GM18502 (cell line): ENCODE data around the gene GRID1.

Experiments
- ATAC-seq: cut with Tn5 transposase; IDR thresholded peaks from one replicate; pipeline ENCODE4 v1.9.1; 2021; ENCODE audit warnings: mild to moderate bottlenecking; ENCODE audit not compliant: unreplicated experiment, poor library complexity

GRID1 gene

GRCh38 chr10:86357041-86357440, 9.6 kb downstream of the GRID1 start:
- no peak for ATAC-seq

- no peak for ATAC-seq
Observed at GRCh38 chr10:86356296-86356695, 10.3 kb downstream of the GRID1 start.

DNA sequence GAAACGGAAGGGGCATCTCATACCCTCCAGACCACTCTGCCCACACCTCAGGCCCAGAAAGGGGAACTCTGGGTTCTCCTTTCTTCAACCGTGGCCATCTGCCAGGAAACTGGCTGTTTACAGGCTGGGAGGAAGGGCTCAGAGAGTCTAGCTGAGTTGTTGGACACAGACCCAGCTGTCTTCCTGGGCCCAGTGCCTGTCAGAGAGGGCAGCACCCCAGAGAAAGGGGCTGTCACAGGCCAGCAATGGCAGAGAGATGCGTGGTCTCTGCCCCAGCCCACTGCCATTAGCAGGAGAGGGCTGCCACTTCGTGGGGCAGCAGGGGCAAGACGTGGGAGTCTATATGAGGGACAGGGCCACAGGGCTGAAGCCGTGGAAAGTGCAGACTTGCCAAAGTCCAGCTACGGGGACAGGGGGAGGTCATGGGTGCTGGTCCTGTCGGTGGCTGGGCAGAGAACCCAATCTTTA, 11.0 kb downstream of the GRID1 start:
- ATAC-seq = no peak

DNA sequence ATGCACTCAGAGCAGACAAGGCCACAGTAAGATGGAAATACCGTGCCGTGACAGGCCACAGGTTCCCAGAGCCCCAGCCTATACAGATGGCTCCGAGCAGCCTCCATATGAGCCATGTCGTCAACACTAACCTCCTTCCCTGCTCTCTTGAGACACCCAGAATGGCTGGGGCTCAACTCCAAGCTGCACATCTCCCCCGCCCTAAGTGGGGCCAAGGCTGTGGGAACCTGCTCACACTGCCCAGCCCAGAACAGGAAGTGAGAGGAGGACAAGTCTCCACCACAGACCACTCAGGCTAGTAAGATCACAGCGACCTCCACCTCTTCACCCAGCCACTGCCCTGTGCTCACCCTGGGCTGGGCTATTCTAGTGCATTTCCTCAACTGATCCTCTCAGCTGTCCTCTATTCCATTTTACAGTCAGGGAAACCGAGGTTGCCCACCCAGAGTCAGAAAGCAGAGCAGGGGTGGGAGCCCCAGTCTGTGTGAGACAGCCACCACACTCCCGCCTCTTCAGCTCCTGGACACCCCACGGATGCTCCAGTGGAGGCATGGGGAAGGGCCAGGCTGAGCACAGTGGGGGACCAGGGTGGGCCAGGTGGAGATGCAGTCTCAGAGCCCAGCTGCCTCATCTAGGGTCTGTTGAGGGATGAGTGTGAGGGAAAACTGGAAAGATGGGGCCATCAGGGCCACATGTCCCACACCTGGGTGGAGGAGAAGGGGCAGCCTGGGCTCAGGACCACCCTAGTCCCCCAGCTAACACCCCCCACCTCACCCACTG, 11.6 kb downstream of the GRID1 start:
- no peak for ATAC-seq

- ATAC-seq = no peak
Observed at GRCh38 chr10:86353506-86354485, 12.8 kb downstream of the GRID1 start.

DNA sequence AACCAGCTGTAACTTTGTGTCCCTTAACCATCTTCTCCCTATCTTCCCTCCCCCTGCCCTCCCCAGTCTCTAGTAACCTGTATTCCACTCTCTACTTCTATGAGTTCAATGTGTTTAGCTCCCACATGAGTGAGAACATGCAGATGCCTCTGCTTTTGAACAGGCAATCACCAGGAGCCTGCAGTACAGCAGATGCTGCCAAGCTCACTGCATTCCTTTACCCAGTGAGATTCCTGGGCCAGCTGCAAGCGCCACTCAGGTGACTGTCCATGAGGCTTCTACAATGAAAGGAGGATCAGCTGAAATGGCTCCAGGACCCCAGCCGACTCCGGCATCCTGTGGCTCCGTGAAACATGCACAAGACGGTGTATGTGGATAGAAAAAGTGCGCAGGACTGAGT, 15.7 kb downstream of the GRID1 start:
- ATAC-seq = no peak

DNA sequence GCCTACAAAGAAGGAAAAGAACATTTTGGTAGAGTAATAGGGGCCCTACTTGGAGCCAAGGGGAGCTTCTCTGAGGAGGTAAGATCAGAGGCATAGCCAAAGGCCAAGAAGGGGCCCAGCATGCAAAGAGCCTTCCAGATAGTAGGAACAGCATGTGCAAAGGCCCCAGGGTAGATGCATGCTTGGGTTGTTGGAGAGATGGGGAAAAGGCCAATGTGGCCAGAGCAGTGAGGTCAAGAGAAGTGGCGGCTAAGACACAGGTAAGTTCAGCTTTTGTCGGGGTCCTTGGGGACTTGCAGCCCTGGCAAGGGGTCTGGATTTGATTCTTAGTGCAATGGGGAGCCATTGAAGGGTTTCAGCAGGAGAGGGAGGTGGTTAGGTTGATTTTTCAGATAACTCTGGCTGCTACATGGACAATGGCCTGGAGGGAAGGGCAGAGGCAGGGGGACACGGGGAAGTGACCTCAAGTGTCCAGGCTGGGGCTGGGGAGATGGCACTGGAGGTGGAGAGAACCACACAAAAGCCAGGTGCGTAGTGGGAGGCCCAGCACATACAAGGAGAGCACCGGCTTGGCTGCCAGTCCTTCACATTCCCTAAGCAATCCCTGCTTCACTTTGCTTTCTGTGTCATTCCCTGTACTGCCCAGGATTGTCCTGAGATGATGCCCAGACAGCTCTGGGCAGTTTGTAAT, 16.5 kb downstream of the GRID1 start:
- ATAC-seq = no peak

DNA sequence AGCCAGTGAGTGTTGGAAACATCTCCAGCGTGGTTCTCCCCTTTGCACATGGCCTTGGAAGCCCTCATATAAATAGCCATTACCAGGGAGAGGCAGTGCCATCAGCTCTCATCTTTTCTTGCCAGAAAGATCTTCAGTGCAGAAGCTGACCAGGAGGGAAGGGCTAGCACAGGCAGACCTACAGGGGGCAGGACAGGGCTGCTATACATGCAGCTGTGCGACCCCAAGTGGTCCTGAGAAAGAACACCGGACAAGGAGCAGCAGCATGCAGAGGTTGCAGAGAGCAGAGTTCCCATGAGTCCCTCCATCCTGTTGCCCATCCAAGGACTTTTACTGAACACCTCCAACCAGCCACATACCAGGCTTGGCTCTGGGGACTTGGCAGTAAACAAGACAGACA, 17.1 kb downstream of the GRID1 start:
- ATAC-seq = no peak

DNA sequence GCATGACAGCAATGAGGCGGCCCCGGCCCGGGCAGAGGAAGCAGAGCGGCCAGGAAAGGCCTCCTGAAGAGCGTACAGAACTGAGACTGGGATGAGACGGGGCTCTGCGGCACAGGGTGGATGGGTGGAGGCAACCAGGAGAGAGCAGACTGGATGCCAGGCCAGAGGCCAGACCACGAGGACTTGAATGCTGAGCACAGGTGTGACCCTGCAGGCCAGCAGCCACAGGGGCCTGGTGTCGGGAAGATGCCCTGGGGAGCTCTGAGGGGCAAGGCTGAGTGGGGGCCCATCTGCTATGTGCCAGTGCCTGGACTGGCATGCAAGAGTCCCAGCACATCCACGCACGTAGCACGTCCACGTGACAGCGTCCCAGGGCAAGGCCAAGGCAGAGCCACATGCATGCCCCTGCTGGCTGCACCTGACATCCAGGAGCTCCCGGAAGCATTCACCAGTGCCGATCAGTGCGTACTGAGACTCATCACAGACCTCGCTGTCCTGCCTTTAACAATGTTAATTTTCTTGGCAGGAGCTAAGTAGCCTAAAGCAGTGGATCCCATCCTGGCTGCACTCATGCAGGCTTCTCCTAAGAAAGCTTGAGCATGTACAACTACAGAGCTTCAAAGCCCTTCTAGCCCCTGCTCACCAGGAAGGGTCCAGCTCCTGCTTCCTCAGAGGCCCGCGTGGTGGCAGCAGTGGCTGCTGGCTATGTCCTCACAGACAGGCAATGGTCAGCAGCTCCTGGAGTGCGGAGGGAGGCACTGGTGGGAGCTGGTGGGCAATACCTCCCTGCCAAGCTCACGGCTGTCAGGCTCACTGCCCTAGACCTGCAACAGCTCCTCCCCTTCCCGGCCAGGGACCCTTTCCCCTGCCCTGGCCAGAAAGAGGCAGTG, 18.0 kb downstream of the GRID1 start:
- no peak for ATAC-seq

DNA sequence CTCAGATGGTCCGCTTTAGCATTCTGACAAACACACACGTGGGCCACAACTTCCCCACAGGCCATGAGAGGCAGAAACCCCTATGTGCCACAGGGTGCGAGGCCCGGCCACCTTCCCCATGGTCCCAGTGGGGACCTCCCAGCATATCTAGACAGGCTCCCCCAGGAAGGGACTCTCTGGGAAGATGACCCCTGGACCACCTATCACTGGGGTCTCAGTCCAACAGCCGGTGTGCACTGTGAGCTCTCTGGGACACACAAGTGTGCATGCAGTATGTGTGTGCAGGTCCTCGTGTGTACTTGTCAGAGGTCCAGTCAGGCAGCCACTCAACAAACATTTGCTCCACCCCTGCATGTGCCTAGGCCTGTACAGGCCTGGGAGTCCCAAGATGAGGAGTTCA, 18.7 kb downstream of the GRID1 start:
- no peak for ATAC-seq

GRCh38 chr10:86346799-86347665, 19.6 kb downstream of the GRID1 start:
- ATAC-seq = no peak

GRCh38 chr10:86345859-86346798, 20.5 kb downstream of the GRID1 start:
- no peak for ATAC-seq

GRCh38 chr10:86345296-86345858, 21.2 kb downstream of the GRID1 start:
- no peak for ATAC-seq

GRCh38 chr10:86344714-86345161, 21.9 kb downstream of the GRID1 start:
- ATAC-seq = no peak

DNA sequence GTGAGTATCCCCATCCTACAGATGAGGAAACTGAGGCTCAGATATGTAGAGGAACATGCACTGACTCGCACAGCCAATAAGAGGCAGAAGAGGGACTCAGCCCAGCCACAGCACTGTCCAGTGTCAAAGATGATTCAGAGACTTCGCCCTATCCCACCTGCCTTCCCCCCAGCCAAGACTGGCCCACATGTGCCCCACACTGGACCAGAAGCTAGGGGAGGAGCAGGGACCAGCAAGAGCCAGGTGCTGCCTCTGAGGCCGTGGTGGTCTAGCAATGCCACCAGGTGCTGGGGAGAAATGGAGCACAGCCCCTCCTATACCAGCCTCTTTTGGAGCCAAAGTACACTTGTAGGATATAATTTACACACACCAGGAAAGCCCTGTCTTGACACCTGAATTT, 22.3 kb downstream of the GRID1 start:
- no peak for ATAC-seq

- no peak for ATAC-seq
Observed at GRCh38 chr10:86343761-86344160, 22.8 kb downstream of the GRID1 start.

- no peak for ATAC-seq
Observed at GRCh38 chr10:86342111-86342863, 24.3 kb downstream of the GRID1 start.
